ENCODE data around the gene FUS. TPM values are rescaled to one million over a fixed set of nuclear protein-coding genes. Genes with fewer than 3 reads are reported as not detected.

FUS gene
- total and polyA plus RNA-seq, 2 donors (not counting 3 experiments of a cell fraction or from before 2014, with no cell fraction given): 307 to 569 TPM

- ChIA-PET CTCF (interaction anchor here (1.3 to 1.7 kb wide), 2 partner anchors 37 to 263 kb away, joined by 4 to 20 read pairs; partner anchors contain the start of gene ZNF843), POLR2A (interaction anchor here (0.8 to 2.2 kb wide), 14 partner anchors 10 to 281 kb away, joined by 3 to 37 read pairs (median 6); partner anchors contain the start of genes HSD3B7, KAT8, ZNF646 and ZNF668)
- Histone ChIP-seq H3K36me3 (ENCODE audit: control insufficient read depth in 2 of 2, extremely low read depth in 1 of 2, insufficient read depth in 2 of 2, low read length in 2 of 2) (peaks cover 13 to 14% of the 10 kb centered on the region in 2 experiments), H3K27me3 (ENCODE audit: control insufficient read depth in 2 of 2, insufficient read depth in 2 of 2, low read length in 2 of 2) (no peaks in the 10 kb centered on the region), H3K27ac (ENCODE audit: insufficient read depth, low read depth, low read length) (peak overlapping the region; percentile 91), H2AFZ (ENCODE audit: low read depth, low read length) (peak overlapping the region; percentile 81), H3K4me3 (replicated peaks in 1 of 3; ENCODE audit: insufficient read depth in 1 of 3, low read depth in 1 of 3, low read length in 3 of 3) (peak overlapping the region; percentile 35 to 100 (median 95)), H3K4me2 (ENCODE audit: insufficient read depth, low read length) (peak overlapping the region; percentile 76), H3K9ac (replicated peaks; ENCODE audit: extremely low read depth, insufficient read depth, low read length) (peak overlapping the region; percentile 93), H4K20me1 (replicated peaks; ENCODE audit: control insufficient read depth, extremely low read depth, insufficient read depth, low read length) (peaks cover 15% of the 10 kb centered on the region), H3K79me2 (ENCODE audit: control insufficient read depth, insufficient read depth, low read length) (peaks cover 43% of the 10 kb centered on the region), H3K4me1 (ENCODE audit: control insufficient read depth, extremely low read depth, insufficient read depth, low read length) (peaks cover 22% of the 10 kb centered on the region), H3K9me1 (replicated peaks; ENCODE audit: control insufficient read depth, extremely low read depth, insufficient read depth, low read length) (no peaks in the 10 kb centered on the region), H3K9me3 (replicated peaks; ENCODE audit: control insufficient read depth, insufficient read depth, low read length) (no peaks in the 10 kb centered on the region)
- FAIRE-seq (peak; percentile 12), DNase-seq (ENCODE audit: low read depth, low spot score) (no peak)
- intact Hi-C loops (cut with micrococcal nuclease): loop anchor here (1.0 kb wide), 1 partner anchor 689 kb away; no protein-coding TSS in a partner anchor
- dilution Hi-C loops (cut with MboI; ENCODE audit: extremely low pct_ligation_motif_present, low sequenced_read_pairs): no loop called here
- TSS peak; percentile 79 for BruUV-seq (replicated peaks)
- TF ChIP-seq POLR2A (IDR thresholded peaks at IDR 0.05; ENCODE audit: low read depth, low read length): no peak
These were observed 656 bp upstream of the FUS start for GRCh38 chr16:31179219-31179746.

GRCh38 chr16:31181102-31181830 lies 1.3 kb downstream of the FUS start:
- no peaks in the 10 kb centered on the region for H3K27me3 ChIP-seq (ENCODE audit: control insufficient read depth in 2 of 2, insufficient read depth in 2 of 2, low read length in 2 of 2)
- H3K27ac ChIP-seq (ENCODE audit: insufficient read depth, low read depth, low read length): peak overlapping the region; percentile 91
- H3K9me3 ChIP-seq (replicated peaks; ENCODE audit: control insufficient read depth, insufficient read depth, low read length): no peaks in the 10 kb centered on the region
- ChIA-PET POLR2A (interaction anchor here (0.8 to 2.2 kb wide), 10 partner anchors 10 to 291 kb away, joined by 3 to 37 read pairs (median 4); partner anchors contain the start of genes KAT8, PYCARD, TGFB1I1 and ZNF646), CTCF (interaction anchor here (1.7 kb wide), 1 partner anchor 39 kb away, joined by 20 read pairs; no protein-coding TSS in a partner anchor)
- peaks cover 61% of the 10 kb centered on the region for H3K79me2 ChIP-seq (ENCODE audit: control insufficient read depth, insufficient read depth, low read length)
- FAIRE-seq (no peak), DNase-seq (ENCODE audit: low read depth, low spot score) (peak; percentile 29)
- H4K20me1 ChIP-seq (replicated peaks; ENCODE audit: control insufficient read depth, extremely low read depth, insufficient read depth, low read length): peaks cover 22% of the 10 kb centered on the region
- peak overlapping the region; percentile 77 to 100 (median 95) for H3K4me3 ChIP-seq (replicated peaks in 1 of 3; ENCODE audit: insufficient read depth in 1 of 3, low read depth in 1 of 3, low read length in 3 of 3)
- H3K9ac ChIP-seq (replicated peaks; ENCODE audit: extremely low read depth, insufficient read depth, low read length): peak overlapping the region; percentile 93
- H3K36me3 ChIP-seq (ENCODE audit: control insufficient read depth in 2 of 2, extremely low read depth in 1 of 2, insufficient read depth in 2 of 2, low read length in 2 of 2): peaks cover 25 to 29% of the 10 kb centered on the region in 2 experiments
- no peaks in the 10 kb centered on the region for H3K9me1 ChIP-seq (replicated peaks; ENCODE audit: control insufficient read depth, extremely low read depth, insufficient read depth, low read length)
- TF ChIP-seq JUN (IDR thresholded peaks at IDR 0.05; ENCODE audit: borderline replicate concordance, insufficient read depth, insufficient read length, low read depth) (no peak), POLR2A (IDR thresholded peaks at IDR 0.05; ENCODE audit: low read depth, low read length) (no peak), GATA2 (IDR thresholded peaks at IDR 0.05; ENCODE audit: insufficient read depth, insufficient read length, low read depth, low read length) (no peak)
- H2AFZ ChIP-seq (ENCODE audit: low read depth, low read length): no peak overlapping the region
- no TSS peak for BruUV-seq (replicated peaks)
- peaks cover 22% of the 10 kb centered on the region for H3K4me1 ChIP-seq (ENCODE audit: control insufficient read depth, extremely low read depth, insufficient read depth, low read length)
- peak overlapping the region; percentile 99 for H3K4me2 ChIP-seq (ENCODE audit: insufficient read depth, low read length)
- intact Hi-C loops (cut with micrococcal nuclease): loop anchor here (2.0 to 5.0 kb wide), 3 partner anchors 64 to 276 kb away; partner anchors contain the start of genes ARMC5, BCKDK and KAT8
- dilution Hi-C loops (cut with MboI; ENCODE audit: extremely low pct_ligation_motif_present, low sequenced_read_pairs): no loop called here
